K562 (cell line): ENCODE results near the gene WDR17. TPM values are rescaled to one million over a fixed set of nuclear protein-coding genes. Genes with fewer than 3 reads are reported as not detected.

Experiments
- ATAC-seq: fragments of 200-7000 bp; cut with Tn5 transposase; 3 replicates; pipeline ENCODE4 v1.9.1; 2020; ENCODE audit warnings: moderate library complexity
- BruUV-seq: library from RNA; stranded (reverse); fragments of 400-500 nt; replicated peaks from 2 replicates; lab custom pipeline; 2021; lab: Mats Ljungman, UMichigan
- CTCF ChIA-PET: fragments of 300-600 bp; formaldehyde crosslinking; extraction: SDS; loops from one replicate; lab custom pipeline; 2021; ENCODE audit warnings: low intra/inter-chr PET ratio; lab: Yijun Ruan, JAX
- POLR2A ChIA-PET: fragments of 300-600, 350-650 bp; sonication (Branson Sonifier 250); formaldehyde crosslinking; extraction: SDS; loops from one replicate; lab custom pipeline; 2021; ENCODE audit warnings: antibody characterized with exemption, inconsistent platforms; lab: Yijun Ruan, JAX
- DNase-seq, 4 experiments: peaks; one replicate each; pipeline versions ENCODE4 v3.0.0 to v3.0.0-alpha.2; 2011 to 2018; ENCODE audit warnings: low spot score in 3 of 4, mixed read lengths in 3 of 4; ENCODE audit errors: extremely low read depth in 1 of 4
- FAIRE-seq: peaks from 2 replicates; lab custom pipeline; 2011; peaks lifted over from hg19 to GRCh38; lab: Jason Lieb, UNC
- H2AFZ ChIP-seq: 2 replicates; pipeline ENCODE4 v1.6.0; 2011; ENCODE audit warnings: low read depth, low read length, control low read depth, inconsistent platforms
- H3K27ac ChIP-seq: fragments of 200-600 bp; 3 replicates; pipeline ENCODE4 v1.8.0; 2011; ENCODE audit warnings: low read depth, mild to moderate bottlenecking, control low read depth, inconsistent platforms, low read length, moderate library complexity, mixed read lengths; ENCODE audit errors: extremely low read depth
- H3K27me3 ChIP-seq, 2 experiments: fragments of 300-600 bp in 1 of 2; 2 replicates in 1 of 2; 3 replicates in 1 of 2; pipeline versions ENCODE4 v1.6.0 to v1.8.0; 2011; ENCODE audit warnings: inconsistent platforms in 2 of 2, low read length in 2 of 2, mild to moderate bottlenecking in 1 of 2, mixed read lengths in 1 of 2, moderate library complexity in 1 of 2; ENCODE audit not compliant: control insufficient read depth in 2 of 2, insufficient read depth in 2 of 2
- H3K36me3 ChIP-seq: fragments of 300-600 bp; 3 replicates; pipeline ENCODE4 v1.8.0; 2011; ENCODE audit warnings: mild to moderate bottlenecking, low read length, inconsistent platforms; ENCODE audit not compliant: control insufficient read depth, insufficient read depth
- H3K4me1 ChIP-seq, 2 experiments: fragments of 200-600 bp in 1 of 2; replicated peaks in 1 of 2; 2 replicates in 1 of 2; 3 replicates in 1 of 2; pipeline versions ENCODE4 v1.5.1 to v1.8.0; 2011; ENCODE audit warnings: inconsistent platforms in 2 of 2, low read length in 2 of 2, mild to moderate bottlenecking in 1 of 2, mixed read lengths in 1 of 2, moderate library complexity in 1 of 2; ENCODE audit not compliant: control insufficient read depth in 2 of 2, insufficient read depth in 2 of 2
- H3K4me2 ChIP-seq: 2 replicates; pipeline ENCODE4 v1.6.1; 2011; ENCODE audit warnings: low read length, control low read depth, inconsistent platforms, mixed read lengths; ENCODE audit not compliant: insufficient read depth
- H3K4me3 ChIP-seq: fragments of 200-600 bp; sonication (generic), shearing (Covaris generic); 2 replicates; pipeline ENCODE4 v1.5.1; 2016; ENCODE audit warnings: control low read depth, inconsistent platforms
- H3K79me2 ChIP-seq: fragments of 200-600 bp; 3 replicates; pipeline ENCODE4 v1.8.0; 2011; ENCODE audit warnings: low read length, inconsistent platforms; ENCODE audit not compliant: control insufficient read depth, insufficient read depth
- H3K9ac ChIP-seq, 2 experiments: 2 replicates each; pipeline versions ENCODE4 v1.6.0 to v1.6.1; 2011; ENCODE audit warnings: low read depth in 2 of 2, low read length in 2 of 2, control low read depth in 1 of 2, inconsistent platforms in 1 of 2, mild to moderate bottlenecking in 1 of 2, mixed read lengths in 1 of 2; ENCODE audit not compliant: insufficient read depth in 1 of 2
- H3K9me1 ChIP-seq: one replicate; pipeline ENCODE4 v1.6.0; 2011; ENCODE audit warnings: inconsistent platforms, mild to moderate bottlenecking, low read length, moderate library complexity; ENCODE audit not compliant: control insufficient read depth, insufficient read depth
- H3K9me3 ChIP-seq: replicated peaks from 2 replicates; pipeline ENCODE4 v1.5.1; 2011; ENCODE audit warnings: low read depth, low read length, inconsistent platforms; ENCODE audit not compliant: control insufficient read depth, insufficient read depth
- H4K20me1 ChIP-seq: replicated peaks from 2 replicates; pipeline ENCODE4 v1.6.1; 2011; ENCODE audit warnings: low read length, inconsistent platforms, mixed read lengths; ENCODE audit not compliant: control insufficient read depth, insufficient read depth
- HDAC2 ChIP-seq: fragments of 450-650 bp; IDR thresholded peaks from 2 replicates; pipeline ENCODE4 v1.6.1; 2016; ENCODE audit warnings: mild to moderate bottlenecking
- PTRF ChIP-seq: fragments of 450-650 bp; IDR thresholded peaks from 2 replicates; pipeline ENCODE4 v1.6.1; 2016; ENCODE audit warnings: mild to moderate bottlenecking, missing genetic modification characterization, missing compliant biosample characterization
- RBM14 ChIP-seq: fragments of 200-400 bp; formaldehyde crosslinking; IDR thresholded peaks from 2 replicates; pipeline ENCODE4 v1.6.1; 2018; ENCODE audit warnings: low read depth, mild to moderate bottlenecking, low read length, moderate library complexity, borderline replicate concordance; ENCODE audit not compliant: insufficient read depth
- SNAPC5 ChIP-seq: fragments of 250-450 bp; sonication (Bioruptor Pico); IDR thresholded peaks from 2 replicates; pipeline ENCODE4 v1.8.0; 2021; ENCODE audit warnings: moderate library complexity, mild to moderate bottlenecking, inconsistent platforms
- ZNF512 ChIP-seq: IDR thresholded peaks from 2 replicates; pipeline ENCODE4 v1.6.1; 2016; ENCODE audit warnings: missing genetic modification characterization, missing compliant biosample characterization
- WGBS: fragments of 100-300 bp; shearing (Covaris generic); methylation state at CpG from one replicate; pipeline ENCODE4 v1.1.6; 2016; ENCODE audit warnings: low coverage, mixed read lengths; ENCODE audit not compliant: insufficient coverage; ENCODE audit errors: missing lambda C conversion rate; 5-methylcytosine and 5-hydroxymethylcytosine counted together
- in situ Hi-C: fragments of 300-500 bp; cut with MboI; formaldehyde crosslinking; loops from 4 replicates; pipeline ENCODE4 v1.15.0; 2018; ENCODE audit warnings: inconsistent platforms, mixed read lengths
- intact Hi-C: fragments of 100-400 bp; cut with micrococcal nuclease; formaldehyde crosslinking; loops from 2 replicates; pipeline ENCODE4 v1.14.2; 2022
- polyA plus RNA-seq, 8 experiments: library from polyadenylated mRNA; depleted of rRNA in 4 of 8; stranded (reverse) in 5 of 8; unstranded in 3 of 8; fragments of >200 nt; fragmentation: Nextera tagmentation in 2 of 8; fragmentation: Illumina TruSeq in 1 of 8; extraction: Ambion mirVana in 2 of 8; extraction: Trizol in 1 of 8; gene quantifications; 2 replicates each; pipeline versions ENCODE4 v1.2.1 to v1.2.3, GENCODE V29; 2011 to 2014; ENCODE audit warnings: inconsistent platforms in 1 of 8, missing spikeins in 1 of 8
- total RNA-seq, 7 experiments: library from RNA; depleted of rRNA in 6 of 7; stranded (reverse); fragments of >200 nt in 6 of 7; fragmentation: Illumina TruSeq in 2 of 7; extraction: Trizol in 2 of 7; gene quantifications; 2 replicates each; pipeline versions ENCODE4 v1.2.1 to v1.2.3, GENCODE V29; 2011 to 2021; ENCODE audit warnings: low replicate concordance in 1 of 7

Gene WDR17
- total and polyA plus RNA-seq, 9 of the 15 experiments (the other 6 are each of a cell fraction or from before 2014, with no cell fraction given), result 0.04 to 0.07 TPM; not detected in 7

GRCh38 chr4:176034936-176035335, 30.7 kb upstream of the WDR17 start:
- no TSS peak for BruUV-seq
- no peak overlapping the region for H3K4me3 ChIP-seq
- 6% methylated on average over 5 of the region's 5 CpGs for WGBS
- POLR2A ChIA-PET, result no interaction called here
- no peaks in the 10 kb centered on the region for H3K27me3 ChIP-seq
- intact Hi-C loops (loop anchor here (10.0 kb wide), 1 partner anchor 310 kb away; no protein-coding TSS in a partner anchor), in situ Hi-C loops (no loop called here)
- no peak for FAIRE-seq
- no peaks in the 10 kb centered on the region; the same call in 1 of the 2 replicates for H3K9me3 ChIP-seq
- ATAC-seq, result no peak
- no peak overlapping the region for H3K27ac ChIP-seq
- H3K4me2 ChIP-seq, result no peak overlapping the region
- H3K9me1 ChIP-seq, result no peaks in the 10 kb centered on the region
- no peaks in the 10 kb centered on the region for H4K20me1 ChIP-seq
- H2AFZ ChIP-seq, result no peak overlapping the region
- no peaks in the 10 kb centered on the region for H3K79me2 ChIP-seq
- CTCF ChIA-PET, result no interaction called here
- H3K36me3 ChIP-seq, result no peaks in the 10 kb centered on the region
- no peak for TF ChIP-seq PTRF (tag)
- no peak for TF ChIP-seq SNAPC5
- TF ChIP-seq RBM14, result no peak
- no peak for TF ChIP-seq HDAC2
- TF ChIP-seq ZNF512, result no peak
- DNase-seq, result no peak
- no peaks in the 10 kb centered on the region for H3K4me1 ChIP-seq
- no peak overlapping the region for H3K9ac ChIP-seq
